IPS-20b (cell line): ENCODE results near the gene CRB1.

ENCODE experiments used
- H3K27ac ChIP-seq: one replicate; pipeline ENCODE4 v1.5.1; 2013; ENCODE audit warnings: low read length
- H3K27me3 ChIP-seq: 2 replicates; pipeline ENCODE4 v1.6.1; 2013; ENCODE audit warnings: mild to moderate bottlenecking, low read length, inconsistent platforms; ENCODE audit not compliant: insufficient read depth
- H3K36me3 ChIP-seq: 2 replicates; pipeline ENCODE4 v1.6.1; 2013; ENCODE audit warnings: low read depth, mild to moderate bottlenecking, inconsistent platforms, low read length, moderate library complexity; ENCODE audit not compliant: insufficient read depth
- H3K4me1 ChIP-seq: 2 replicates; pipeline ENCODE4 v1.6.1; 2013; ENCODE audit warnings: mild to moderate bottlenecking, control low read depth, inconsistent platforms, low read length, moderate library complexity; ENCODE audit not compliant: insufficient read depth
- H3K4me3 ChIP-seq: 2 replicates; pipeline ENCODE4 v1.5.1; 2013; ENCODE audit warnings: mild to moderate bottlenecking, low read length, inconsistent platforms
- H3K9ac ChIP-seq: 2 replicates; pipeline ENCODE4 v1.6.1; 2013; ENCODE audit warnings: low read depth, mild to moderate bottlenecking, inconsistent platforms, low read length, moderate library complexity
- H3K9me3 ChIP-seq: 2 replicates; pipeline ENCODE4 v1.6.1; 2013; ENCODE audit warnings: mild to moderate bottlenecking, low read depth, low read length, inconsistent platforms; ENCODE audit not compliant: insufficient read depth

The CRB1 gene

DNA sequence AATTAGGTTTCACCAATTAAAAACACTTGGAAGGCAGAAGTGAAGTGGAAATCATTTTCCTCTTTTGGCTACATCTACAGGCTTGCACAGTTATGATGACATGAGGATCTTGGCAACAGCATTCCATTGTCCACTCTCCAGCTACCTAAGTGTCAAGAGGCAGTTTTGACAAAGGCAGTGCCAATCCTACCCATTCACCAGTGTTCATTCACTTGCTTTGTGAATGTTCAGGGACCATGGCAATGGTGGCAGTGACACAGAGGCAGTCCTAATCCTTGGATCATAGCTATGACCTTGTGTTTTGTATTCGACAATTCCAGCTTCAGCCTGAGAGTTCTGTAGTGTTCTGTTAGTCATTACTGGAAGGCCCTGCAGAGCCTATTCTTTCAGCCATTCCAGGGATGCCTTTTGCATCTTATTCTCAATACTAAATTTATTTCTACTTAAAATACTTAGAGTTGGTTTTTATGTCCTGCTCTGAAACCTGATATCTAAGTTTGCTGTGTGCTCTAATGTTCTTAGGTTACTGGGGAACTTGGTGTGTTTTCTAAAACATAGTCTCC is 36.7 kb downstream of the CRB1 start:
- Histone ChIP-seq H3K4me3 (no peak overlapping the region), H3K27ac (no peak overlapping the region), H3K4me1 (no peaks in the 10 kb centered on the region)

DNA sequence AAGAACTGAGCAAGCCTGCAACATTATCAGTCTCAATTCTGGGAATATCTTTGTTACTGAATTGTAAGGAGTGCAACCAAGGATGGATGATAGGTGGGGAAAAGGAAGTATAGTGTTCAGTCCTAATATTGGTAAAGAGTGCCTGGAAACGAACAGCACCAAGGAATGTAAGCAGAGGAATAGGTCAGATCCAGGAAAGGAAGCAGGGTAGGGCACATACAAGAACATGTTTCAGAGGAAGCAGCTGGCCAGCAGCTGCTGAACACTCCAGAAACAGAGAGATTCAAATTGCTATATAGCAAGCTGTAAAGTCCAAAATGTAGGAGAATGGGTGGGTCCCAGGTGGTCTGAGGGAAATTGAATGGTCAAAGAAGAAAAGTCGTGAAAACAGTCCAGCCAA is 37.9 kb downstream of the CRB1 start:
- Histone ChIP-seq H3K4me1 (no peaks in the 10 kb centered on the region), H3K9me3 (no peaks in the 10 kb centered on the region), H3K4me3 (no peak overlapping the region), H3K36me3 (no peaks in the 10 kb centered on the region), H3K27ac (no peak overlapping the region), H3K27me3 (no peaks in the 10 kb centered on the region), H3K9ac (no peak overlapping the region)

More for the DNA sequence above, 36.7 kb downstream of the CRB1 start:
- H3K9me3 ChIP-seq, result no peaks in the 10 kb centered on the region
- H3K27me3 ChIP-seq, result no peaks in the 10 kb centered on the region
- H3K9ac ChIP-seq, result no peak overlapping the region
- H3K36me3 ChIP-seq, result no peaks in the 10 kb centered on the region

DNA sequence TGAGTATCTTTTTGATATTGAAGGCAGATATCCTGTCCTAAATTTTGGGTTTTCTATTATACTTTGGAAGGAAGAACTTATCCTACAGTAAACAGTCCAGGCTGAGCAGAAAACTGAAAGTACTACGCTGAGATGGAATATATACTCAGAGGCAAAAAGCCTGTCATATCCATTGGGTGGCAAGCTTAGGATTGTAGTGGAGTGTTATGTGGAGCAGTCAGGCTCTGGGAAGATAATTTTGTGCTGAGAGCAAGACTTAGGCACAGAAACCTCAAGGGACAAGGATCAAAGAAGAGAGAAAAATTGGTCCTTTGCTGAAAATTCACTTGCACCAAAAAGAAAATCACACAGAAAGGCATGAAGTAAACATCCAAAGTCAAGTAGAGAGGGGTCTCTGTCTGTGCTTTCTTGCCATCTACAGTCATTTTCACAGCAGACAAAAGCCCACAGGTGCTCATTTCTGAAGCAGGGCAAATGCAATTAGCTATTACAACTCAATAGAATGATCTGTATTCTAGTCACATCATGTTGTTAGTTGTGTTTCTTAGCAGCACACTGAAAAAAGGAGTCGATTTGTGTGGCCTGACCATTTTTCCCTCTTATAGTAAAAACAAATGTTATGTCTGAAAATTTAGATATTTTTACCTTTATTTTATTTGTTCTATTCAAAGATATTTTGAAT is 38.5 kb downstream of the CRB1 start:
- Histone ChIP-seq H3K27me3 (no peaks in the 10 kb centered on the region), H3K36me3 (no peaks in the 10 kb centered on the region), H3K27ac (no peak overlapping the region), H3K4me1 (no peaks in the 10 kb centered on the region), H3K9me3 (no peaks in the 10 kb centered on the region), H3K4me3 (no peak overlapping the region), H3K9ac (no peak overlapping the region)

DNA sequence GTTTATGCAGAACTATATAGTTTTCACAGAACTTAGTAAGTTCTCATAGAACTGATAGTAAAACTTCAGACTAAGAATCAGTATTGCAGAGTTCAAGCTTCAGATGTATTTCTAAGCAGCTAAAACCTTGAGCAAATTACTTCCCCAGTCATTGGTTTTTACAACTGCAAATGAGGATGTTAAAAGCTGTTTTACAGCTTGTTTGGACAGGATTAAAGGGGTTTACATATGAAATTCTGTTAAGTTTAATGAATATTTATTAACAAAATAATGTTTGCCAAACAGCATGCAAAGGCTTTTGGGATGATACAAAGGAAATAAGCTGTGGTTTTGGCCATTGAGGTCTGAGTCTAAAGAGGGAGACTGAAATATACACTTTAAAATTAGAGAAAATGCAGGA is 39.1 kb downstream of the CRB1 start:
- H3K9ac ChIP-seq, result no peak overlapping the region
- no peak overlapping the region for H3K27ac ChIP-seq
- no peaks in the 10 kb centered on the region for H3K9me3 ChIP-seq
- no peaks in the 10 kb centered on the region for H3K36me3 ChIP-seq
- no peaks in the 10 kb centered on the region for H3K27me3 ChIP-seq
- no peaks in the 10 kb centered on the region for H3K4me1 ChIP-seq
- no peak overlapping the region for H3K4me3 ChIP-seq

DNA sequence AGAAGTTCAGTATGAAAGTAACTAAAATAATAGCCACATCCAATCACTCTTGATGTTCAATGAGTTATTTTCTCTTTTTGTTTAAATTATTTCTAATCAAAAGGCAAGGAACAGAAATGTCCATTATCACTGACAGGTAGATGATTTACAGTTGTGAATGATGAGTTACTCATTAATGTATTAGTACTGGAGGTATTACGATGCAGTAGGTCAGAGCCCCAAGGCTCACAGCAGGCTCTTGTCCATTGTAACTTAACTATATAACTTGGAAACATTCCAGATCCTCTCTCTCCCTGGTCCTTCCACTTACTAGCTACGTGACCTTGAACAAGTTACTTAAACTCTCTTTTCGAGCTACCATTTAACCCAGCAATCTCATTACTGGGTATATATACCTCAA is 39.5 kb downstream of the CRB1 start:
- H3K4me1 ChIP-seq, result no peaks in the 10 kb centered on the region
- no peaks in the 10 kb centered on the region for H3K36me3 ChIP-seq
- H3K27me3 ChIP-seq, result no peaks in the 10 kb centered on the region
- no peak overlapping the region for H3K9ac ChIP-seq
- H3K9me3 ChIP-seq, result no peaks in the 10 kb centered on the region
- no peak overlapping the region for H3K27ac ChIP-seq
- H3K4me3 ChIP-seq, result no peak overlapping the region

DNA sequence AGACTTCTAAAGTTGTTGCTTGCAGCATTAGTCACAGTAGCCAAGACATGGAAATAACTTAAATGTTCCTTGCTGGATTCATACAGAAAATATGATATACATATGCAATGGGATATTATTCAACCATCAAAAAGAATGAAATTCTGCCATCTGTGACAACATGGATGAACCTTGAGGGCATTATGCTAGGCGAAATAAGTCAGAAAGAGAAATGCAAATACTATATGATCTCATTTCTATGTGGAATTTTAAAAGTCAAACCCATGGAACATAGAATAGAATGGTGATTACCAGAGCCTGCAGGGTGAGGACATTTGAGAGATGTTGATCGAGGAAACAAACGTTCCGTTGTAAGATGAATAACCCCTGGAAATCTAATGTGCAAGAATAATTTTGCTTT is 43.0 kb downstream of the CRB1 start:
- Histone ChIP-seq H3K27me3 (no peaks in the 10 kb centered on the region), H3K36me3 (no peaks in the 10 kb centered on the region)

DNA sequence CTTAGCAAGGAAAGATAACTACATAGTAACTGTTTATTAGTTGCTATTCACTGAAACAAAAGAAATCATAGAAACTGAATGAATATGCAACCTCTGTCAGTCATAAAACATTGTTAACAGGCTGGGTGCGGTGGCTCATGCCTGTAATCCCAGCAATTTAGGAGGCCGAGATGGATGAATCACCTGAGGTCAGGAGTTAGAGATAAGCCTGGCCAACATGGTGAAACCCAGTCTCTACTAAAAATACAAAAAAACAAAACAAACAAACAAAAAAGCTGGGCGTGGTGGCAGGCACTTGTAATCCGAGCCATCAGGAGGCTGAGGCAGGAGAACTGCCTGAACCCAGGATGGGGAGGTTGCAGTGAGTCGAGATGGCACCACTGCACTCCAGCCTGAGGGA is 44.1 kb downstream of the CRB1 start:
- Histone ChIP-seq H3K4me1 (no peaks in the 10 kb centered on the region), H3K4me3 (no peak overlapping the region), H3K36me3 (no peaks in the 10 kb centered on the region), H3K27me3 (no peaks in the 10 kb centered on the region), H3K9ac (no peak overlapping the region), H3K9me3 (no peaks in the 10 kb centered on the region), H3K27ac (no peak overlapping the region)

More for the DNA sequence above, 43.0 kb downstream of the CRB1 start:
- no peaks in the 10 kb centered on the region for H3K4me1 ChIP-seq
- H3K4me3 ChIP-seq, result no peak overlapping the region
- no peaks in the 10 kb centered on the region for H3K9me3 ChIP-seq
- no peak overlapping the region for H3K9ac ChIP-seq
- no peak overlapping the region for H3K27ac ChIP-seq

DNA sequence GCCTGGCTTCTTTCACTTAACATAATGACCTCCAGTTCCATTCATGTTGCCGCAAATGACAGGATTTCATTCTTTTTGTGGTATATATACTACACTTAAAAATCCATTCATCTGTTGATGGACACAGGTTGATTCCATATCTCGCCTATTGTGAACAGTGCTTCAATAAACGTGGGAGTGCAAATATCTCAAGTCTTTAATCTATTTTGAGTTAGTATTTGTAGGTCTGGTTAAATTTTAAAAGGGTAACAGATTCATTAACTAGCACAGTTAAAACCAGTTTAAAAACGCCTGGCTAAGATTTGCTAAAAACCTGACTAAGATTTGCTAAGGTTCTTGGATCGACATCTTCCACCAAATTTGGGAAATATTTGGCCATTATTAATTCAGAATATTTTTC is 45.7 kb downstream of the CRB1 start:
- Histone ChIP-seq H3K9ac (no peak overlapping the region), H3K4me3 (no peak overlapping the region), H3K9me3 (no peaks in the 10 kb centered on the region), H3K27ac (no peak overlapping the region), H3K27me3 (no peaks in the 10 kb centered on the region), H3K4me1 (no peaks in the 10 kb centered on the region), H3K36me3 (no peaks in the 10 kb centered on the region)

DNA sequence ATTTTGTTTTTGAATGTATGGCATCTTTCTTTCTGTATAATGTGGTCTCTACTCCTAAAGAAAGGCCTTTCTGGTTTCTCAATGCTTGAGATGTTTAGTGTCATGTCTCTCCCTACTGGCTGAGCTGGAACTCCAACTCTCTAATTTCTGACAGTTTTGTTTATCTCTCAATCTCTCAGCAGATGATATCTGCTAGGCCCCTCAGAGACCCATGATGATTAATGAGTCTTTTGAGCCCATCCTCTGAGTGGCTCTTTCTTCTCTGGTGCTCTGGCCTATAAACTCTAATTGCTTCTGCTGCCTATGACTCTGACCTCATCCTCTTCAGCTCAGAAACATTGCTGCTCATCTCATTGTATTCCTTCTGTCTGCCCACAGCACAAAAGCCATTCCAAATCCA is 46.6 kb downstream of the CRB1 start:
- Histone ChIP-seq H3K9ac (no peak overlapping the region), H3K27me3 (no peaks in the 10 kb centered on the region), H3K4me1 (no peaks in the 10 kb centered on the region), H3K9me3 (no peaks in the 10 kb centered on the region), H3K27ac (no peak overlapping the region), H3K36me3 (no peaks in the 10 kb centered on the region), H3K4me3 (no peak overlapping the region)

DNA sequence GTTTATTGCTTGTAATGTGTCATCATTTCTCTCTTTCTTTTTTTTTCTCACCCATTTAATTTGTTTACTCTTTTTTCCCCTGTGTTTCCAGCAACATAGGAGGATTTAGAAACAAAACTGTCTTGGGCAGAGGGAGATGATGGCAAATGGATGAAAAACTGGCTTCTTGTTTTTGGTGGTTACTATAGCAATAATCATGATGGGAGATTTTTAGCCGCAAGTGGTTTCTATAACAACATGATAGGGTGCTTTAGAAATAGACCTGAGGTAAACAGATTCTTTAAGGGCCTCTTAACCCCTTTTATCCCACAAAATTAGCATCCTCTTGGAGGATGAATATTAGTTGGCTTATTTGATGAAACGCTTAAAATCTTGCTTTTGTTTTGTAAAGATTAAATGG is 51.6 kb downstream of the CRB1 start:
- H3K36me3 ChIP-seq, result no peaks in the 10 kb centered on the region
- no peak overlapping the region for H3K4me3 ChIP-seq
- H3K27ac ChIP-seq, result no peak overlapping the region
- H3K9me3 ChIP-seq, result no peaks in the 10 kb centered on the region
- no peak overlapping the region for H3K9ac ChIP-seq
- H3K27me3 ChIP-seq, result no peaks in the 10 kb centered on the region
- no peaks in the 10 kb centered on the region for H3K4me1 ChIP-seq

DNA sequence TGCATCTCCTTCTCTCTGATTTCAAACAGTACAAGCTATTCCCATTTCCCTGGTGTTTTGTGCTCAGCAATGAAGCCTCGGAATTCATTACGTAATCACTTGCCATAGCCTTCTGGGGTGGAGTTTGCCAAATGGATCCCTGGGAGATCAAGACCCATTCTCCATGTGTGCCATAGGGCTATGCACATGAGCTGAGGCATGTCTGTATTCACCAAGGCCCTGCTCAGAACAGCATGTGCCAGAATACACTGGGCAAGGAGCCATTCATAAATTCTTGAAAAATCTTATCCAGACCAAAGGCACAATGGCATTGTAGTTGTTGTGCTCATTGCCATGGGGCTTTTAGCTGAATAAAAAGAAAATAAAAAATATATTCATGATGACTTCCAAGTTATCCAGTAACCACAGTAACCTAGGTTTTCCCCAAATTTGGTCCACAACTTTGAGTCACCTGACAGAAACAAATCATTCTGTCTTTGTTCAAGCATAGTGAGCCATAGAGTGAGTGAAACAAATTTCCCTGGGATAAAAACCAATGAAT is 53.0 kb downstream of the CRB1 start:
- H3K9me3 ChIP-seq, result no peaks in the 10 kb centered on the region
- no peaks in the 10 kb centered on the region for H3K27me3 ChIP-seq
- no peak overlapping the region for H3K4me3 ChIP-seq
- no peaks in the 10 kb centered on the region for H3K36me3 ChIP-seq
- no peak overlapping the region for H3K9ac ChIP-seq
- H3K4me1 ChIP-seq, result no peaks in the 10 kb centered on the region
- no peak overlapping the region for H3K27ac ChIP-seq

DNA sequence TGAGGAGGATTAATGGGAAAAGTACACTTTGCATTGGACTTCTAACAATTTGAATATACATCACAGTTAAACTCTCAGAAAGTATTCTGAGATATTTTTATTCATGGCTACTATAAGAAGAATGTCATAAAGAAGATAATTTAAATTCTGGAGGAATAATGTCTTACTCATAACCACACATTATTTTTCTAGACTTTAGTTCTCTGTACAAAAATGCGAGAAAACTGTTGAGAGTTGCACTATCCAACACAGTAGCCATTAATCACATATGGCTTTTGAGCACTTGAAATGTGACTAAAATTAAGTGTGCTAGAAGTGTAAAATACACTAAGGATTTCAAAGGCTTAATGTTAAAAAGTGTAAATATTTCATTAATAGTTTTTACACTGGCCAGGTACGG is 53.8 kb downstream of the CRB1 start:
- Histone ChIP-seq H3K4me1 (no peaks in the 10 kb centered on the region), H3K27me3 (no peaks in the 10 kb centered on the region), H3K27ac (no peak overlapping the region), H3K9ac (no peak overlapping the region), H3K9me3 (no peaks in the 10 kb centered on the region), H3K4me3 (no peak overlapping the region), H3K36me3 (no peaks in the 10 kb centered on the region)
